ENCODE results near the gene EXTL1. TPM values are rescaled to one million over a fixed set of nuclear protein-coding genes. Genes with fewer than 3 reads are reported as not detected.

The EXTL1 gene
- total and polyA plus RNA-seq, 10 of the 15 experiments (the other 5 are each of a cell fraction or from before 2014, with no cell fraction given), result not detected

DNA sequence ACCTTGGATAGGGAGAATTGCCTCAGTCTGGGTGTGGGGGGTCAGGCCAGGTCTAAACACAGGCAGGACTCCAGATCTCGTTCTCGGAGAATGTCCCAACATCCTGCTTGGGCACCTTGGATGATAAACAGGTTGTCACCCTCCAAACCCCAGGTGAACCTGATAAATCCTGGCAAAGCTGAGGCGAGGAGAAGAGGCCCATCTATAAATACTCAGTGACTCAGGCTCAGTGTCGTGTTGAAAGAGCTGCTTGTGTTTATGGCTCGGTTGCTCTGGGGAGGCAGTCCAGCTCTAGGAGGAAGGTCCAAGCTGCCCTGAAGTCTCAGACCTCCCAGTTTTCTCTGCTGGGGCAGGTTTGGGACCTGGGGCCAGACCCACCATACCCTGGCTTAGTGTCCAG is 61.6 kb downstream of the EXTL1 start (continued):
- TF ChIP-seq, protein P1, sequence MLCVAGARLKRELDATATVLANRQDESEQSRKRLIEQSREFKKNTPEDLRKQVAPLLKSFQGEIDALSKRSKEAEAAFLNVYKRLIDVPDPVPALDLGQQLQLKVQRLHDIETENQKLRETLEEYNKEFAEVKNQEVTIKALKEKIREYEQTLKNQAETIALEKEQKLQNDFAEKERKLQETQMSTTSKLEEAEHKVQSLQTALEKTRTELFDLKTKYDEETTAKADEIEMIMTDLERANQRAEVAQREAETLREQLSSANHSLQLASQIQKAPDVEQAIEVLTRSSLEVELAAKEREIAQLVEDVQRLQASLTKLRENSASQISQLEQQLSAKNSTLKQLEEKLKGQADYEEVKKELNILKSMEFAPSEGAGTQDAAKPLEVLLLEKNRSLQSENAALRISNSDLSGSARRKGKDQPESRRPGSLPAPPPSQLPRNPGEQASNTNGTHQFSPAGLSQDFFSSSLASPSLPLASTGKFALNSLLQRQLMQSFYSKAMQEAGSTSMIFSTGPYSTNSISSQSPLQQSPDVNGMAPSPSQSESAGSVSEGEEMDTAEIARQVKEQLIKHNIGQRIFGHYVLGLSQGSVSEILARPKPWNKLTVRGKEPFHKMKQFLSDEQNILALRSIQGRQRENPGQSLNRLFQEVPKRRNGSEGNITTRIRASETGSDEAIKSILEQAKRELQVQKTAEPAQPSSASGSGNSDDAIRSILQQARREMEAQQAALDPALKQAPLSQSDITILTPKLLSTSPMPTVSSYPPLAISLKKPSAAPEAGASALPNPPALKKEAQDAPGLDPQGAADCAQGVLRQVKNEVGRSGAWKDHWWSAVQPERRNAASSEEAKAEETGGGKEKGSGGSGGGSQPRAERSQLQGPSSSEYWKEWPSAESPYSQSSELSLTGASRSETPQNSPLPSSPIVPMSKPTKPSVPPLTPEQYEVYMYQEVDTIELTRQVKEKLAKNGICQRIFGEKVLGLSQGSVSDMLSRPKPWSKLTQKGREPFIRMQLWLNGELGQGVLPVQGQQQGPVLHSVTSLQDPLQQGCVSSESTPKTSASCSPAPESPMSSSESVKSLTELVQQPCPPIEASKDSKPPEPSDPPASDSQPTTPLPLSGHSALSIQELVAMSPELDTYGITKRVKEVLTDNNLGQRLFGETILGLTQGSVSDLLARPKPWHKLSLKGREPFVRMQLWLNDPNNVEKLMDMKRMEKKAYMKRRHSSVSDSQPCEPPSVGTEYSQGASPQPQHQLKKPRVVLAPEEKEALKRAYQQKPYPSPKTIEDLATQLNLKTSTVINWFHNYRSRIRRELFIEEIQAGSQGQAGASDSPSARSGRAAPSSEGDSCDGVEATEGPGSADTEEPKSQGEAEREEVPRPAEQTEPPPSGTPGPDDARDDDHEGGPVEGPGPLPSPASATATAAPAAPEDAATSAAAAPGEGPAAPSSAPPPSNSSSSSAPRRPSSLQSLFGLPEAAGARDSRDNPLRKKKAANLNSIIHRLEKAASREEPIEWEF (IDR thresholded peaks at IDR 0.05; ENCODE audit: insufficient replicate concordance, low read depth, low read length), result no peak
- no peak for TF ChIP-seq DPF2 (IDR thresholded peaks at IDR 0.05)
- TF ChIP-seq RELA (IDR thresholded peaks at IDR 0.05; ENCODE audit: borderline replicate concordance, partially characterized antibody), result no peak
- no peak for TF ChIP-seq SMAD1 (IDR thresholded peaks at IDR 0.05; ENCODE audit: low read depth, partially characterized antibody)
- TF ChIP-seq, protein P2, sequence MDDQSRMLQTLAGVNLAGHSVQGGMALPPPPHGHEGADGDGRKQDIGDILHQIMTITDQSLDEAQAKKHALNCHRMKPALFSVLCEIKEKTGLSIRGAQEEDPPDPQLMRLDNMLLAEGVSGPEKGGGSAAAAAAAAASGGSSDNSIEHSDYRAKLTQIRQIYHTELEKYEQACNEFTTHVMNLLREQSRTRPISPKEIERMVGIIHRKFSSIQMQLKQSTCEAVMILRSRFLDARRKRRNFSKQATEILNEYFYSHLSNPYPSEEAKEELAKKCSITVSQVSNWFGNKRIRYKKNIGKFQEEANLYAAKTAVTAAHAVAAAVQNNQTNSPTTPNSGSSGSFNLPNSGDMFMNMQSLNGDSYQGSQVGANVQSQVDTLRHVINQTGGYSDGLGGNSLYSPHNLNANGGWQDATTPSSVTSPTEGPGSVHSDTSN (IDR thresholded peaks at IDR 0.05; ENCODE audit: insufficient replicate concordance, low read depth, low read length), result no peak
- TF ChIP-seq BCL11A (IDR thresholded peaks at IDR 0.05; ENCODE audit: low read depth, low read length), result no peak
- TF ChIP-seq CREB1 (IDR thresholded peaks at IDR 0.05; ENCODE audit: low read depth), result no peak
- no peak for TF ChIP-seq GABPA (IDR thresholded peaks at IDR 0.05; ENCODE audit: low read depth)
- TF ChIP-seq, protein P3, sequence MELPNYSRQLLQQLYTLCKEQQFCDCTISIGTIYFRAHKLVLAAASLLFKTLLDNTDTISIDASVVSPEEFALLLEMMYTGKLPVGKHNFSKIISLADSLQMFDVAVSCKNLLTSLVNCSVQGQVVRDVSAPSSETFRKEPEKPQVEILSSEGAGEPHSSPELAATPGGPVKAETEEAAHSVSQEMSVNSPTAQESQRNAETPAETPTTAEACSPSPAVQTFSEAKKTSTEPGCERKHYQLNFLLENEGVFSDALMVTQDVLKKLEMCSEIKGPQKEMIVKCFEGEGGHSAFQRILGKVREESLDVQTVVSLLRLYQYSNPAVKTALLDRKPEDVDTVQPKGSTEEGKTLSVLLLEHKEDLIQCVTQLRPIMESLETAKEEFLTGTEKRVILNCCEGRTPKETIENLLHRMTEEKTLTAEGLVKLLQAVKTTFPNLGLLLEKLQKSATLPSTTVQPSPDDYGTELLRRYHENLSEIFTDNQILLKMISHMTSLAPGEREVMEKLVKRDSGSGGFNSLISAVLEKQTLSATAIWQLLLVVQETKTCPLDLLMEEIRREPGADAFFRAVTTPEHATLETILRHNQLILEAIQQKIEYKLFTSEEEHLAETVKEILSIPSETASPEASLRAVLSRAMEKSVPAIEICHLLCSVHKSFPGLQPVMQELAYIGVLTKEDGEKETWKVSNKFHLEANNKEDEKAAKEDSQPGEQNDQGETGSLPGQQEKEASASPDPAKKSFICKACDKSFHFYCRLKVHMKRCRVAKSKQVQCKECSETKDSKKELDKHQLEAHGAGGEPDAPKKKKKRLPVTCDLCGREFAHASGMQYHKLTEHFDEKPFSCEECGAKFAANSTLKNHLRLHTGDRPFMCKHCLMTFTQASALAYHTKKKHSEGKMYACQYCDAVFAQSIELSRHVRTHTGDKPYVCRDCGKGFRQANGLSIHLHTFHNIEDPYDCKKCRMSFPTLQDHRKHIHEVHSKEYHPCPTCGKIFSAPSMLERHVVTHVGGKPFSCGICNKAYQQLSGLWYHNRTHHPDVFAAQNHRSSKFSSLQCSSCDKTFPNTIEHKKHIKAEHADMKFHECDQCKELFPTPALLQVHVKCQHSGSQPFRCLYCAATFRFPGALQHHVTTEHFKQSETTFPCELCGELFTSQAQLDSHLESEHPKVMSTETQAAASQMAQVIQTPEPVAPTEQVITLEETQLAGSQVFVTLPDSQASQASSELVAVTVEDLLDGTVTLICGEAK (IDR thresholded peaks at IDR 0.05; ENCODE audit: borderline replicate concordance), result no peak
- TF ChIP-seq, protein P4, sequence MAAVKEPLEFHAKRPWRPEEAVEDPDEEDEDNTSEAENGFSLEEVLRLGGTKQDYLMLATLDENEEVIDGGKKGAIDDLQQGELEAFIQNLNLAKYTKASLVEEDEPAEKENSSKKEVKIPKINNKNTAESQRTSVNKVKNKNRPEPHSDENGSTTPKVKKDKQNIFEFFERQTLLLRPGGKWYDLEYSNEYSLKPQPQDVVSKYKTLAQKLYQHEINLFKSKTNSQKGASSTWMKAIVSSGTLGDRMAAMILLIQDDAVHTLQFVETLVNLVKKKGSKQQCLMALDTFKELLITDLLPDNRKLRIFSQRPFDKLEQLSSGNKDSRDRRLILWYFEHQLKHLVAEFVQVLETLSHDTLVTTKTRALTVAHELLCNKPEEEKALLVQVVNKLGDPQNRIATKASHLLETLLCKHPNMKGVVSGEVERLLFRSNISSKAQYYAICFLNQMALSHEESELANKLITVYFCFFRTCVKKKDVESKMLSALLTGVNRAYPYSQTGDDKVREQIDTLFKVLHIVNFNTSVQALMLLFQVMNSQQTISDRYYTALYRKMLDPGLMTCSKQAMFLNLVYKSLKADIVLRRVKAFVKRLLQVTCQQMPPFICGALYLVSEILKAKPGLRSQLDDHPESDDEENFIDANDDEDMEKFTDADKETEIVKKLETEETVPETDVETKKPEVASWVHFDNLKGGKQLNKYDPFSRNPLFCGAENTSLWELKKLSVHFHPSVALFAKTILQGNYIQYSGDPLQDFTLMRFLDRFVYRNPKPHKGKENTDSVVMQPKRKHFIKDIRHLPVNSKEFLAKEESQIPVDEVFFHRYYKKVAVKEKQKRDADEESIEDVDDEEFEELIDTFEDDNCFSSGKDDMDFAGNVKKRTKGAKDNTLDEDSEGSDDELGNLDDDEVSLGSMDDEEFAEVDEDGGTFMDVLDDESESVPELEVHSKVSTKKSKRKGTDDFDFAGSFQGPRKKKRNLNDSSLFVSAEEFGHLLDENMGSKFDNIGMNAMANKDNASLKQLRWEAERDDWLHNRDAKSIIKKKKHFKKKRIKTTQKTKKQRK (IDR thresholded peaks at IDR 0.05; ENCODE audit: low read depth, low read length), result no peak
- TF ChIP-seq YBX1 (IDR thresholded peaks at IDR 0.05), result no peak
- no peak for TF ChIP-seq FOXK2 (IDR thresholded peaks at IDR 0.05)
- TF ChIP-seq CEBPB (IDR thresholded peaks at IDR 0.05; ENCODE audit: borderline replicate concordance in 1 of 2, low read depth in 2 of 2, low read length in 2 of 2), result no peak

Measured in GM12878 (cell line).